GM19467 (cell line): Measurements from ENCODE around the gene APLN.

Experiments used
- ATAC-seq: cut with Tn5 transposase; IDR thresholded peaks from one replicate; pipeline ENCODE4 v1.9.1; 2021; ENCODE audit warnings: mild to moderate bottlenecking, moderate library complexity; ENCODE audit not compliant: unreplicated experiment

Gene APLN, protein sequence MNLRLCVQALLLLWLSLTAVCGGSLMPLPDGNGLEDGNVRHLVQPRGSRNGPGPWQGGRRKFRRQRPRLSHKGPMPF

DNA sequence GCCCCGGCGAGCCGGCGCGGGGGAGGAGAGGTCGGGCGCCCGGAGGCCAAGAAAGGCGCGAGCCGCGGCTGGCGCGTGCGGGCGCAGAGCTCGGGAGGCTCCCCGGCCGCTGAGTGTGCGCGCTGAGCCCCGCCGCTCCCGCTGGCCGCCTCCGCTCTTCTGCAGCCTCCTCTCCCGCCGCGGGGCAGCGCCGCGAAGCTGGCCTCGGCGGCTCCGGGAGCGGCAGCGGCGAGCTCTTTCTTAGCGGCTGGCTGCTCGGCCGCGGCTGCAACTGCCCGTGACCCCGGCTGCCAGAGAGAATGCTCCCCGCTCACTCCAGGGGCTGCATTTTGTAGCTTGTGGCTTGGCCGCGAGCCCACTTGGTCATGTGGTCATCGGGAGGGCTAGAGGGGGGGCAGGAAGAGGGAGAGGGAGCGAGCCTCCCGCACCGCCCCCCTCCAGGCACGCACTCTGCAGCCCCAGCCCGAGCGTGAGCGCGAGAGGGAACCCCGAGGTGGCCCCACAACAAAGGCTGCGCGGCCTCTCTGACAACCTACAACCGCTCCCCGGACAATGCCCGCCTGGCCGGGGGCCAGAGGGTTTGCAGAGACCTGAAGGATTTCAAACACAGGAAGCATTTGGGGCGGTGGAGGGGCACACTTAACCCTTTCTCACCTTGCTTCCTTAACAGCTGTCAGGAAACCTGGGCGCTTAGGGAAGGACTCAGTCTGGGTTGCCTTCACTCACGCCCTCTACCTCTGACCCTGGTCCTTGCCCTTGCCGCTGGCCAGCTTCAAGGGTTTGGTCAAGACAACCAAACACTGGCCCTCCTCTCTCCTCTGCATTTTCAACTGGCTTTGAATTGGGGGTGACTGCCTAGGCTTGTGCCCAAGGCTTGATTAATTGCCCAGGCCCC is at the start of gene APLN:
Gene APLN, minus strand, starts transcription at position 305 of the 895 bp plus-strand sequence. CDS start 326 bp downstream, outside the sequence.
- no peak for ATAC-seq

GRCh38 chrX:129704491-129704890 is 49.7 kb upstream of the APLN start:
- ATAC-seq = no peak

DNA sequence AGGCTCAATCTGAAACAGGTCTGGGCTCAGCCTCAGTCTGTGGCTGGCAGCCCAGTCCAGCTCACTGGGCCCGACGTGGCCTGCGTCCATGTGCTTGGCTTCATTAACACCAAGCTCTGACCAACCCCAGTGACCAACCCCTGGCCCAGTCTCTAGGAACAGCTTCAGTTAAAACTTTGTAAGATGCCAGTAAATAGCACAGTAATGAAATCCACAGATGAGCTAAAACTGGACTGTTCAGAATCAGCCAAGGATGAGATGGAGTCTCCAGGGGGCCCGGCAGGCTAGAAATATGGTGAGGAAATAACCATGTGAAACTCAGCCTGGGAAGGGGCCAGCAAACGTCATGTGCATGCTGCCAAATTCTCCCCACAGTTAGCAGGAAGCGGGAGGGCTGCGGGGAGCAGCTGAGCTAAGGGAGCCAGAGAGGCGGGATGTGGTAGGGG is 46.9 kb upstream of the APLN start:
- ATAC-seq = no peak

DNA sequence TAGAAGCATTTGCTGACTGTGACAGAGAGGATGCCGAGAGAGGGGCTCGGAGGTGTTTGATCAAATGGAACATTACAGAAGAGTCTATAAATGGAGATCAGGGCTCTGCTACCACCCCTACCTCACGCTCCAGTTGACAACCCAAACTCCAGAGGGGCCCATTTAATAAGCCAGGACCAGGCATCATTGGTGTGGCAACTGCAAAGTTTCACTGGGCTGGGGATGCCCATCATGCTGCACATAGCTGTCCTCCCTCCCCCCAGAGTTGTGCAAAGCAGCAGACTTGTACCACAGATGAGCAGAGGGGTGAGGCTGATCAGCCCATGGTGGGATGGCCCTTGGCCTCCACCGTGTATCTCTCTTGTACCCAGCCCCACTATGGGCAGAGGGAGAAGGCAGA is 45.8 kb upstream of the APLN start:
- ATAC-seq = no peak

DNA sequence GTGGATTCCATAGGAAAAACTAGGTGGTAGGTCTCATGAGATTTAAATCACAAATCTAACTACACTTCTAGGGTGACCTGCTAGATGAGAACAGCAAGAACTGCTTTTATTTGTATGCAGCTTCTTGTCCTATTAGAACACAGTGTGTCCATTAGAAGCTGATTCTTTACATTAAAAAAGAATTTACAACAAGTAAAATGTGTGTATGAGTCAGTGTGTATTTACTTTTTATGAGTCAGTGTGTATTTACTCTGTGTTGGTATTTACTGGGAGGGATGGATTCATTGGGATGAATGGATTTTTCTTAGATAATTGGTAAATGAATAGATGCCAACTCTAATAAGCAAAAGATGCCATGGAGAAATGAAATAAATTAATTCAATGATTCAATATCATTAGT is 43.4 kb upstream of the APLN start:
- no peak for ATAC-seq

DNA sequence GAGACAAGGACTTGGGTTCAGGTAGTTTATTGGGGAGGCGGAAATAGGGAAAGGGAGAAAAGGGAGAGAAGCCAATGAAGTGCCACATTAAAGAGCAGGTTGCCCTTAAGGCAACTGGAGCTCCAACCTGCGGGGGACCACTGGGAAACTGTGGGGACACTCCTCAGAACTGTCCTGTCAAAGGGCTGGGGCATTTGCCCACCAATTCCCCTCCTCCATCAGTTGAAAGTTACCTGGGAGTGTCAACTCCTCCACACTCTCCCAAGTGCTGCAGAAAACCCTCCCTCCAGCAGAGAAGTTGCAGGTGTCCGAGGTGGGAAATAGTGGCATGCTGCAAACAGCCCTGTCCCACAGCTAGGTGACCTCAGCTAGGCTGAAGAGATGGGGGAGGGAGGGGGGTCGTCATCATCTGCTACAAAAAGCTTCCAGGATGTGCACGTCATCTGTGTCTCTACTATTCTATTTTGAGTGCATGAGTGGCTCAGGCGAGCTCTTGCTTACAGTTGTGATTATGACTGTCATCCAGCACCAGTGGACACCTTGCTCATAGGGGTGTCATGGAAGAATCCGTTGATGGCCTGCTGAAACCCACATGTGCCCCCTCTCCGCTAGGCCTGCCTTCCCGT is 42.6 kb upstream of the APLN start:
- no peak for ATAC-seq

DNA sequence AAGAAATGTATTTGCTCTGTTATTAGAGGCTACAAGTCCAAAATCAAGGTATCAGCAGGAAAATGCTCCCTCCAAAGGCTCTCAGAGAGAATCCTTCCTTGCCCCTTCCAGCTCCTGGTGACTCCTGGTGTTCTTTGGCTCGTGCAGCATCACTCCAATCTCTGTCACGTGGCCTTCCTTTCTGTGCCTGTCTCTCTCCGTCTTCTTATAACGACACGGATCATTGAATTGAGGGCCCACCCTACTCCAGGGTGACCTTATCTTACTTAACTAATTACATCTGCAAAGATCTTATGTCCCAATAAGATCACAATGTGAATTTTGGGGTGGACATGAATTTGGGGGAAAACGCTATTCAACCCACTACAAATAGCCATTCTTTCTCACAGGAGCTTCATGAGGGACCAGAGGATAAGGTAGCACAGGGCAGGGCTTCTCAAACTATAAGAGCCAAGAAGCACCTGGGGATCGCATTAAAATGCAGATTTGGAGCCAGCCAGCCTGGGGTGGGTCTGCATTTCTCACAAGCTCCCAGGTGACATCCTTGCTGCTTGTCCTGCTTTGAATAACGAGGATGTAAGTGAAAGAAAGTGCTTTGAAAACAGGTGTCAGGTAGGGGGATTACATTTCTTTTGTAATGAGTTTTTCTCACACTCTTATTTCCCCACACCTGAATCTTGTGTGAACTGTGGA is 41.9 kb upstream of the APLN start:
- ATAC-seq = no peak

DNA sequence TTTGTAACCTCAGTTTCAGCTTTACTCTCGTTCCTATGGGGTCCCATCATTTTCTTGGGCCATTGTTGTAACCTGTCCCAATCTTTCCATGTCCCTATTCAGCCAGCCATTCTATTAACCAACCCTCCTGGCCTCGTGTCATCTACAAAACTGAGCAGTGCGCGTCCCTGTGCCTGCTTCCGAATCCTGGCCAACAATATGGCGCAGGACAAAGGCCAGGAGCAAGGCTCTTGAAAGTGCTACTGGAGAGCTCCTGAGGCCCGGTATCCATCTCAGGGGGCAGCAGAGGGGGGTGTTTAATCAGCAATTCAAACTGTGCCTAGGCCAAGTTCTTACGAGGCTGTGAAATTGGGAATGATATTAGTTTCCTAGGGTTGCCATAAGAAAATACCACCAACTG is 41.2 kb upstream of the APLN start:
- ATAC-seq = no peak

DNA sequence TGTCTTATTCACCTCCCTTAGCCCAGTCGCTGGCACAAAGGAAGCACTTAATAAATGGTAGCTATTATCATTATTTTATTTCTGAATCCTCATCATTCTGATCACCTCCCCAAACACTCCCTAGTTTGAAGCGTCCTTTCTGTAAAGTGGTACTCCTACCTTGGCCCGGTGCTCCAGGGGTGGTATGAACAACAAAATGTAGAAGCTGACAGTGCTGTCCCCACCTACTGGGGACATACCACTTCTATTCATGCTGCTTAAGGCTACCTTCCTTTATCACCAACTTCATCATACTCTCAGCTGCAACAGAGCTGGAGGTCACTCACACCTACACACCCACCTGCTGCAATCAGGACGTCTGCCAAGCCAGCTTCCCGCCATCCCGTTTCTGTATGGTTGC is 40.8 kb upstream of the APLN start:
- ATAC-seq = no peak

DNA sequence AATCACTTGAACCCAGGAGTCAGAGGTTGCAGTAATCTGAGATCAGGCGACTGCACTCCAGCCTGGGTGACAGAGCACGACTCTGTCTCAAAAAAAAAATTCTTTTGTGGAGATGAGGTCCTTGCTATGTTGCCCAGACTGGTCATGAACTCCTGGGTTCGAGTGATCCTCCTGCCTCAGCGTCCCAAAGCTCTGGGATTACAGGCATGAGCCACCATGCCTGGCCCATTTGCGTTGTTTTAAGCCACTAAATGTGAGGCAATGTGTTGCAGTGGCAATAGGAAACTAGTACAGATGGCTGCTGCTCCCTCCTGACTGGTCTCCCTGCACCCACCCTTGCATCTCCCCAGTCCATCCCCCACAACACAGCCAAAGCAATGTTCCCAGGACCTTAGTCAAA is 40.0 kb upstream of the APLN start:
- ATAC-seq = no peak

DNA sequence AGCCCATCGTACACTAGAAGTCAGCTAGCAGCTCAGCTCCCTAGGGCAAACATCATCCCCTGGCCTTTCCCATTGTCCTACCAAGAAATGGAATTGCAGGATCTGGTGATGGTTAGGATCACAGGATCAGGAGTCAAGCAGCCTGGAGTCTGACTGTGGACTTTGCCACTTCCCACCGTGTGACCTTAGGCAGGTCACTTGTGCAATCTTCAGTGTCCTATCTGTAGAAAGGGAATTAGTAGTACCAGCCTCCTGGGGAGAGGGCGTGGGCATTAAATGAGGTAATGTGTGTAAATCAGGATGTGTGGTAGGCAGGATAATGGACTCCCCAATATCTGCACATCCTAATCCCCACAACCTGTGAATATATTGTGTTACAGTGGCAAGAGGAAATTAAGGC is 38.6 kb upstream of the APLN start:
- ATAC-seq = no peak

GRCh38 chrX:129690435-129690834 is 35.7 kb upstream of the APLN start:
- ATAC-seq = no peak

- ATAC-seq = no peak
These were observed 35.0 kb upstream of the APLN start for GRCh38 chrX:129689796-129690195.

DNA sequence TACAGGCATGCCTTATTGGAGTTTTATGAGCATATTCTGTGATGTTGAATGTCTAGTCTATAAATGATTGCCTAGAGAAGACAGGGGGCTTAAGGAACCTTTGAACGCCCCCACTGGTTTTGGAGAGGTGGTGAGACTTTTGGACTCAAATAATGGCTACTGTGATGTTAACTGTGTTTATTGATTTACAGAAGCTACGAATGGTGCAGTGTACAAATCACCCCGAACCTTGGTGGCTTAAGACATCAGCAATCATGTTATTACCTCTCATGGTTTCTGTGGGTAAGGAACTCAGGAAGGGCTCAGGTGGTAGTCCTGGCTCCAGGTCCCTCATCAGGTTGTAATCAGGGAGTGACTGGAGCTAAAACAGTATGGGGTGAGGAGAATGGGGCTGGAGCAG is 33.3 kb upstream of the APLN start:
- ATAC-seq = no peak

DNA sequence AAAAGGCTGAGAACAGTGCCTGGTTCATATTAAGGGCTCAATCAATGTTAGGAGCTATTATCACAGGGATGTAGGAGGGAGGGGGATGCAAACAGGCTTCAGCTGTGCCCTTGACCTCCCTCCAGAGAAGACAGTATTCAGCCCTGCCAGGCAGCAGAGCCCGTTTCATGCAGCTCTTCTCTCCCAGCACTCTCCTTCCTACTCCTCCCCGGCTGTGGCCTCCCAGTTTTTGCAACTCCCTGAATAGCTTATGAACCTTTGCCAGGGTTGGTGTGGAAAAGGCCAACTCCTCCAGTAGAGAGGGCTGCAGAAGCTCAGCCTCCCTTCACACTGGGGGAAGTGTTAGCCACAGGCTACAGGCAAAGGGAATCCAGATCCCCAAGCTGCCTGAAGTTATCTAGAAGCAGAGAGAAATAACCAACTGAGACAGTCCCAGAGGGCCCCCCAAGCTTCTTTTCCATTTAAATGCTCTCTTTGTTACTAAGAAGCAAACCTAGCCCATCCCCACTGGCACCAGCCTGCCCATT is 31.7 kb upstream of the APLN start:
- no peak for ATAC-seq

- no peak for ATAC-seq
These were observed 28.2 kb upstream of the APLN start for GRCh38 chrX:129682979-129683378.

- no peak for ATAC-seq
These were observed 25.1 kb upstream of the APLN start for GRCh38 chrX:129679901-129680300.

- no peak for ATAC-seq
These were observed 23.9 kb upstream of the APLN start for GRCh38 chrX:129678614-129679195.

- no peak for ATAC-seq
These were observed 12.7 kb upstream of the APLN start for GRCh38 chrX:129667412-129667811.

- no peak for ATAC-seq
These were observed 11.3 kb upstream of the APLN start for GRCh38 chrX:129665916-129666644.
